ENCODE data around the gene VRK2. TPM values are rescaled to one million over a fixed set of nuclear protein-coding genes. Genes with fewer than 3 reads are reported as not detected.

Gene VRK2
- total RNA-seq, 1 experiment from 2014 or later, result 39.6 TPM

- H3K9me3 ChIP-seq (ENCODE audit: control insufficient read depth, insufficient read depth, low read depth, low read length), result no peaks in the 10 kb centered on the region
- ATAC-seq (no peak), DNase-seq (ENCODE audit: low read depth, low spot score) (no peak)
- POLR2A ChIA-PET, result no interaction called here
- CTCF ChIA-PET, result no interaction called here
- no peak overlapping the region for H3K27ac ChIP-seq (ENCODE audit: low read length)
- no TSS peak for BruUV-seq (replicated peaks)
- H3K4me1 ChIP-seq (ENCODE audit: control insufficient read depth, insufficient read depth, low read length), result no peaks in the 10 kb centered on the region
- intact Hi-C loops (cut with micrococcal nuclease; ENCODE audit: unreplicated experiment), result no loop called here
- no peaks in the 10 kb centered on the region for H3K27me3 ChIP-seq (ENCODE audit: control insufficient read depth, insufficient read depth, low read length)
- no peak overlapping the region for H3K4me3 ChIP-seq (ENCODE audit: low read depth in 2 of 2, low read length in 2 of 2)
- H3K36me3 ChIP-seq (ENCODE audit: control insufficient read depth, insufficient read depth, low read length), result peaks cover 2% of the 10 kb centered on the region; the same call in 1 of the 2 replicates
- no peak for TF ChIP-seq POLR2AphosphoS5 (IDR thresholded peaks at IDR 0.05; ENCODE audit: low read depth, low read length)
- no peak for TF ChIP-seq TCF7L2 (IDR thresholded peaks at IDR 0.05; ENCODE audit: low read depth, low read length)
- TF ChIP-seq REST (IDR thresholded peaks at IDR 0.05; ENCODE audit: insufficient read depth in 1 of 2, low read depth in 2 of 2, low read length in 1 of 2), result no peak
- TF ChIP-seq SIN3A (IDR thresholded peaks at IDR 0.05; ENCODE audit: borderline replicate concordance, insufficient read depth, low read depth, low read length), result no peak
- no peak for TF ChIP-seq CTCF (IDR thresholded peaks at IDR 0.05)
- in situ Hi-C loops (cut with HindIII; ENCODE audit: low pct_unique_long_range_greater_than_20kb, low sequenced_read_pairs), result no loop called here
Observed at GRCh38 chr2:58127111-58127510, 80.5 kb downstream of the VRK2 start.

- TF ChIP-seq CTCF (IDR thresholded peaks at IDR 0.05), result no peak
- TF ChIP-seq TCF7L2 (IDR thresholded peaks at IDR 0.05; ENCODE audit: low read depth, low read length), result no peak
- no peak for TF ChIP-seq REST (IDR thresholded peaks at IDR 0.05; ENCODE audit: insufficient read depth in 1 of 2, low read depth in 2 of 2, low read length in 1 of 2)
- no peak for TF ChIP-seq SIN3A (IDR thresholded peaks at IDR 0.05; ENCODE audit: borderline replicate concordance, insufficient read depth, low read depth, low read length)
- no peak for TF ChIP-seq POLR2AphosphoS5 (IDR thresholded peaks at IDR 0.05; ENCODE audit: low read depth, low read length)
- ChIA-PET CTCF (no interaction called here), POLR2A (no interaction called here)
- ATAC-seq (no peak), DNase-seq (ENCODE audit: low read depth, low spot score) (no peak)
- Histone ChIP-seq H3K27me3 (ENCODE audit: control insufficient read depth, insufficient read depth, low read length) (no peaks in the 10 kb centered on the region), H3K4me3 (ENCODE audit: low read depth in 2 of 2, low read length in 2 of 2) (no peak overlapping the region), H3K9me3 (ENCODE audit: control insufficient read depth, insufficient read depth, low read depth, low read length) (no peaks in the 10 kb centered on the region), H3K4me1 (ENCODE audit: control insufficient read depth, insufficient read depth, low read length) (no peaks in the 10 kb centered on the region), H3K36me3 (ENCODE audit: control insufficient read depth, insufficient read depth, low read length) (peaks cover 4% of the 10 kb centered on the region; the same call in 1 of the 2 replicates), H3K27ac (ENCODE audit: low read length) (no peak overlapping the region)
- BruUV-seq (replicated peaks), result no TSS peak
- intact Hi-C loops (cut with micrococcal nuclease; ENCODE audit: unreplicated experiment), result no loop called here
- in situ Hi-C loops (cut with HindIII; ENCODE audit: low pct_unique_long_range_greater_than_20kb, low sequenced_read_pairs), result no loop called here
Observed at GRCh38 chr2:58130238-58130637, 83.6 kb downstream of the VRK2 start.
